Left cardiac atrium (tissue), 4 donors: ENCODE data around the gene CPED1. TPM values are rescaled to one million over a fixed set of nuclear protein-coding genes. Genes with fewer than 3 reads are reported as not detected.

Experiments used
- ATAC-seq, 2 donors: fragments of 200-7000 bp; cut with Tn5 transposase; one replicate each; pipeline ENCODE4 v1.9.1; 2020; ENCODE audit warnings: mild to moderate bottlenecking in 2 of 2, moderate library complexity in 2 of 2
- DNase-seq: peaks from one replicate; pipeline ENCODE4 v3.0.0-alpha.2; 2020
- intact Hi-C, 2 donors: fragments of 100-400 bp; cut with DNase I; formaldehyde crosslinking; loops; one replicate each; pipeline versions ENCODE4 v1.14.1 to v1.15.1; 2022 to 2023
- total RNA-seq, 2 donors: library from RNA; stranded (reverse); fragmentation: NEBNext Ultra II Directional; extraction: Animal tissue kit (Norgen Biotek cat#: 25700); gene quantifications; one replicate each; pipeline ENCODE4 v1.2.1, GENCODE V29; 2021
- donor health status: DM: no; HTN: yes; CAD: no.
- donor health status: DM: no; HTN: yes; CAD: no; lungs with severe emphysema.
- donor health status: DM: yes; HTN: yes; CAD: no.
- donor health status: Dilated cardiomyopathy.

CPED1 gene
- total RNA-seq, 2 donors from 2014 or later, result 19.2 to 27.0 TPM

- intact Hi-C loops, result no loop called here
- no peak for DNase-seq
- ATAC-seq, result peak in 1 of 2 donors; percentile 16
Observed at GRCh38 chr7:121006711-121007315, 18.3 kb downstream of the CPED1 start.

- DNase-seq (no peak), ATAC-seq (no peak)
- intact Hi-C loops, result no loop called here
Observed at GRCh38 chr7:121008816-121009215, 20.3 kb downstream of the CPED1 start.

- intact Hi-C loops, result no loop called here
- ATAC-seq (no peak), DNase-seq (no peak)
Observed at GRCh38 chr7:121011401-121011800, 22.9 kb downstream of the CPED1 start.

GRCh38 chr7:121012170-121012874 lies 23.8 kb downstream of the CPED1 start:
- ATAC-seq (peak in 1 of 2 donors; percentile 38), DNase-seq (no peak)
- intact Hi-C loops, result no loop called here

GRCh38 chr7:121012919-121013318 lies 24.4 kb downstream of the CPED1 start:
- intact Hi-C loops, result no loop called here
- peak in 1 of 2 donors; percentile 44 for ATAC-seq
- no peak for DNase-seq

- no peak for ATAC-seq
- intact Hi-C loops, result no loop called here
- DNase-seq, result no peak
Observed at GRCh38 chr7:121015560-121015959, 27.0 kb downstream of the CPED1 start.

GRCh38 chr7:121016966-121017365 lies 28.5 kb downstream of the CPED1 start:
- intact Hi-C loops, result no loop called here
- ATAC-seq, result peak; percentile 42 to 61
- no peak for DNase-seq

- DNase-seq (no peak), ATAC-seq (peak in 1 of 2 donors; percentile 22)
- intact Hi-C loops, result no loop called here
Observed at GRCh38 chr7:121017586-121017985, 29.1 kb downstream of the CPED1 start.

- intact Hi-C loops, result no loop called here
- ATAC-seq (peak; percentile 71 to 75), DNase-seq (no peak)
Observed at GRCh38 chr7:121019018-121019417, 30.5 kb downstream of the CPED1 start.

- ATAC-seq, result peak in 1 of 2 donors; percentile 27
- intact Hi-C loops, result no loop called here
- DNase-seq, result no peak
Observed at GRCh38 chr7:121020249-121020988, 31.9 kb downstream of the CPED1 start.

- DNase-seq (no peak), ATAC-seq (no peak)
- intact Hi-C loops, result no loop called here
Observed at GRCh38 chr7:121020989-121021969, 32.8 kb downstream of the CPED1 start.

- no peak for DNase-seq
- intact Hi-C loops, result no loop called here
- peak in 1 of 2 donors; percentile 31 for ATAC-seq
Observed at GRCh38 chr7:121023194-121023593, 34.7 kb downstream of the CPED1 start.

GRCh38 chr7:121023683-121024511 lies 35.4 kb downstream of the CPED1 start:
- DNase-seq (no peak), ATAC-seq (peak in 1 of 2 donors; percentile 38)
- intact Hi-C loops, result no loop called here

GRCh38 chr7:121024611-121025010 lies 36.1 kb downstream of the CPED1 start:
- ATAC-seq, result no peak
- intact Hi-C loops, result no loop called here
- no peak for DNase-seq

GRCh38 chr7:121026159-121026558 lies 37.6 kb downstream of the CPED1 start:
- intact Hi-C loops, result no loop called here
- DNase-seq, result no peak
- ATAC-seq, result no peak

GRCh38 chr7:121026577-121027111 lies 38.1 kb downstream of the CPED1 start:
- ATAC-seq, result no peak
- intact Hi-C loops, result no loop called here
- DNase-seq, result no peak

GRCh38 chr7:121027761-121028669 lies 39.5 kb downstream of the CPED1 start:
- peak; percentile 32 to 57 for ATAC-seq
- intact Hi-C loops, result no loop called here
- no peak for DNase-seq
